Astrocyte (in vitro differentiated cells and primary cell): ENCODE measurements around the gene PHC1. TPM values are rescaled to one million over a fixed set of nuclear protein-coding genes. Genes with fewer than 3 reads are reported as not detected.

Experiments
- DNase-seq: peaks from one replicate; pipeline ENCODE4 v3.0.0-alpha.2; 2010; ENCODE audit warnings: low read depth
- FAIRE-seq: peaks from 2 replicates; lab custom pipeline; 2011; peaks lifted over from hg19 to GRCh38; lab: Jason Lieb, UNC
- H2AFZ ChIP-seq: 2 replicates; pipeline ENCODE4 v1.6.0; 2012; ENCODE audit warnings: low read depth, low read length, inconsistent platforms
- H3K27ac ChIP-seq: 2 replicates; pipeline ENCODE4 v1.5.1; 2011; ENCODE audit warnings: low read depth, low read length, inconsistent platforms
- H3K27me3 ChIP-seq: 2 replicates; pipeline ENCODE4 v1.6.0; 2011; ENCODE audit warnings: low read length, inconsistent platforms; ENCODE audit not compliant: insufficient read depth
- H3K36me3 ChIP-seq: 2 replicates; pipeline ENCODE4 v1.5.1; 2011; ENCODE audit warnings: low read length, inconsistent platforms; ENCODE audit not compliant: insufficient read depth
- H3K4me1 ChIP-seq: 2 replicates; pipeline ENCODE4 v1.5.1; 2011; ENCODE audit warnings: low read length, inconsistent platforms; ENCODE audit not compliant: insufficient read depth
- H3K4me2 ChIP-seq: 2 replicates; pipeline ENCODE4 v1.6.0; 2012; ENCODE audit warnings: low read length, inconsistent platforms
- H3K4me3 ChIP-seq: 2 replicates; pipeline ENCODE4 v1.5.1; 2011; ENCODE audit warnings: low read depth, mild to moderate bottlenecking, low read length, inconsistent platforms; ENCODE audit not compliant: insufficient read depth
- H3K79me2 ChIP-seq: 2 replicates; pipeline ENCODE4 v1.6.0; 2012; ENCODE audit warnings: mild to moderate bottlenecking, low read length, inconsistent platforms; ENCODE audit not compliant: insufficient read depth
- H3K9ac ChIP-seq: 2 replicates; pipeline ENCODE4 v1.6.0; 2012; ENCODE audit warnings: mild to moderate bottlenecking, low read length, inconsistent platforms
- H3K9me3 ChIP-seq: 2 replicates; pipeline ENCODE4 v1.5.1; 2012; ENCODE audit warnings: low read depth, mild to moderate bottlenecking, low read length, inconsistent platforms; ENCODE audit not compliant: insufficient read depth
- H4K20me1 ChIP-seq: 2 replicates; pipeline ENCODE4 v1.6.0; 2012; ENCODE audit warnings: low read length, inconsistent platforms; ENCODE audit not compliant: insufficient read depth
- H3K27ac Mint-ChIP-seq: one replicate; pipeline ENCODE4 v1.8.0; 2021; ENCODE audit warnings: mild to moderate bottlenecking, mixed read lengths; ENCODE audit not compliant: unreplicated experiment
- H3K27me3 Mint-ChIP-seq: one replicate; pipeline ENCODE4 v1.8.0; 2021; ENCODE audit warnings: low read depth, mixed read lengths; ENCODE audit not compliant: unreplicated experiment
- H3K36me3 Mint-ChIP-seq: one replicate; pipeline ENCODE4 v1.8.0; 2021; ENCODE audit warnings: low read depth, mixed read lengths; ENCODE audit not compliant: unreplicated experiment
- H3K4me1 Mint-ChIP-seq: one replicate; pipeline ENCODE4 v1.8.0; 2021; ENCODE audit warnings: low read depth, mixed read lengths; ENCODE audit not compliant: unreplicated experiment
- H3K4me3 Mint-ChIP-seq: one replicate; pipeline ENCODE4 v1.8.0; 2021; ENCODE audit warnings: mild to moderate bottlenecking, moderate library complexity, mixed read lengths; ENCODE audit not compliant: unreplicated experiment
- H3K9me3 Mint-ChIP-seq: one replicate; pipeline ENCODE4 v1.8.0; 2021; ENCODE audit warnings: mild to moderate bottlenecking, mixed read lengths; ENCODE audit not compliant: unreplicated experiment
- CTCF ChIP-seq: IDR thresholded peaks from 2 replicates; pipeline ENCODE4 v1.5.1; 2011; ENCODE audit warnings: low read depth, mild to moderate bottlenecking, inconsistent platforms, low read length, moderate library complexity; ENCODE audit not compliant: insufficient read depth
- EZH2 ChIP-seq: IDR thresholded peaks from 2 replicates; pipeline ENCODE4 v1.6.1; 2012; ENCODE audit warnings: mild to moderate bottlenecking, low read length, inconsistent platforms; ENCODE audit not compliant: insufficient read depth
- total RNA-seq: library from RNA; stranded (reverse); gene quantifications from 2 replicates; pipeline ENCODE4 v1.2.1, GENCODE V29; 2021

The PHC1 gene
- total RNA-seq, 1 donor from 2014 or later: 35.4 TPM

- Histone ChIP-seq H3K79me2 (peaks cover 50% of the 10 kb centered on the region), H3K9ac (no peak overlapping the region), H4K20me1 (peaks cover 45% of the 10 kb centered on the region), H3K27me3 (no peaks in the 10 kb centered on the region), H3K9me3 (no peaks in the 10 kb centered on the region), H3K4me2 (no peak overlapping the region), H3K4me3 (no peak overlapping the region), H3K4me1 (peaks cover 6% of the 10 kb centered on the region), H3K27ac (no peak overlapping the region), H3K36me3 (peaks cover 39% of the 10 kb centered on the region), H2AFZ (no peak overlapping the region)
- H3K4me3 Mint-ChIP-seq: peak overlapping the region; percentile 41
- H3K9me3 Mint-ChIP-seq: no peaks in the 10 kb centered on the region
- no peak overlapping the region for H3K27ac Mint-ChIP-seq
- TF ChIP-seq EZH2: no peak
- TF ChIP-seq CTCF: no peak
- H3K27me3 Mint-ChIP-seq: no peaks in the 10 kb centered on the region
- DNase-seq (no peak), FAIRE-seq (no peak)
- peaks cover 16% of the 10 kb centered on the region for H3K36me3 Mint-ChIP-seq
- H3K4me1 Mint-ChIP-seq: peaks cover 11% of the 10 kb centered on the region
Observed at GRCh38 chr12:8946733-8947132, 32.4 kb downstream of the PHC1 start.

- H3K27ac Mint-ChIP-seq: no peak overlapping the region
- Histone ChIP-seq H3K4me1 (peaks cover 6% of the 10 kb centered on the region), H3K9me3 (no peaks in the 10 kb centered on the region), H2AFZ (no peak overlapping the region), H3K79me2 (peaks cover 50% of the 10 kb centered on the region), H3K4me3 (no peak overlapping the region), H3K9ac (no peak overlapping the region), H3K36me3 (peaks cover 29% of the 10 kb centered on the region), H3K4me2 (peak overlapping the region; percentile 98), H4K20me1 (peaks cover 41% of the 10 kb centered on the region), H3K27me3 (no peaks in the 10 kb centered on the region), H3K27ac (no peak overlapping the region)
- TF ChIP-seq EZH2 (no peak), CTCF (no peak)
- DNase-seq (no peak), FAIRE-seq (no peak)
- peak overlapping the region; percentile 98 for H3K4me3 Mint-ChIP-seq
- H3K4me1 Mint-ChIP-seq: peaks cover 11% of the 10 kb centered on the region
- H3K36me3 Mint-ChIP-seq: peaks cover 11% of the 10 kb centered on the region
- H3K9me3 Mint-ChIP-seq: no peaks in the 10 kb centered on the region
- no peaks in the 10 kb centered on the region for H3K27me3 Mint-ChIP-seq
Observed at GRCh38 chr12:8947737-8948136, 33.4 kb downstream of the PHC1 start.

GRCh38 chr12:8948701-8949341 is 34.5 kb downstream of the PHC1 start:
- Mint-ChIP-seq H3K27ac (peak overlapping the region; percentile 80), H3K4me3 (peak overlapping the region; percentile 98), H3K36me3 (peaks cover 5% of the 10 kb centered on the region), H3K4me1 (peaks cover 11% of the 10 kb centered on the region), H3K27me3 (no peaks in the 10 kb centered on the region), H3K9me3 (no peaks in the 10 kb centered on the region)
- no peaks in the 10 kb centered on the region for H3K9me3 ChIP-seq
- peak overlapping the region; percentile 99 for H3K27ac ChIP-seq
- peak overlapping the region; percentile 98 for H3K4me2 ChIP-seq
- peak overlapping the region; percentile 100 for H3K4me3 ChIP-seq
- H3K79me2 ChIP-seq: peaks cover 50% of the 10 kb centered on the region
- peak overlapping the region; percentile 94 for H3K9ac ChIP-seq
- FAIRE-seq (no peak), DNase-seq (peak; percentile 6)
- peaks cover 20% of the 10 kb centered on the region for H3K36me3 ChIP-seq
- TF ChIP-seq EZH2 (no peak), CTCF (no peak)
- peak overlapping the region; percentile 94 for H2AFZ ChIP-seq
- no peaks in the 10 kb centered on the region for H3K27me3 ChIP-seq
- peaks cover 38% of the 10 kb centered on the region for H4K20me1 ChIP-seq
- peaks cover 6% of the 10 kb centered on the region for H3K4me1 ChIP-seq
